ENCODE results near the gene VEPH1.

GRCh38 chr3:157375342-157375986 lies 127.8 kb downstream of the VEPH1 start:
- TF ChIP-seq CTCF (IDR thresholded peaks at IDR 0.05) (no peak), POLR2A (IDR thresholded peaks at IDR 0.05) (no peak)
